Upper lobe of left lung (tissue), 6 donors: Measurements from ENCODE around the gene EFNA3. TPM values are rescaled to one million over a fixed set of nuclear protein-coding genes. Genes with fewer than 3 reads are reported as not detected.
A peak's percentile ranks its signal among the peaks of the same experiment; 100 is the strongest.

ENCODE experiments used
- ATAC-seq, 2 donors: fragments of 200-7000 bp; cut with Tn5 transposase; one replicate each; pipeline ENCODE4 v1.9.1; 2022; ENCODE audit warnings: mild to moderate bottlenecking in 2 of 2, moderate library complexity in 2 of 2; ENCODE audit not compliant: low FRiP score in 2 of 2
- DNase-seq, 2 donors: peaks; one replicate each; pipeline ENCODE4 v3.0.0-alpha.2; 2019 to 2020
- H3K27ac ChIP-seq, 4 donors: fragments of 200-600 bp; sonication (generic); one replicate each; pipeline ENCODE4 v1.5.1; 2016 to 2019
- H3K27me3 ChIP-seq, 4 donors: fragments of 200-600 bp; sonication (generic); one replicate each; pipeline ENCODE4 v1.5.1; 2017 to 2019
- H3K36me3 ChIP-seq, 4 donors: fragments of 200-600 bp; sonication (generic); one replicate each; pipeline ENCODE4 v1.5.1; 2016 to 2019
- H3K4me1 ChIP-seq, 4 donors: fragments of 200-600 bp; sonication (generic); one replicate each; pipeline ENCODE4 v1.5.1; 2018 to 2019
- H3K4me3 ChIP-seq, 4 donors: fragments of 200-600 bp; sonication (generic); one replicate each; pipeline ENCODE4 v1.5.1; 2017 to 2019; ENCODE audit warnings: mild to moderate bottlenecking in 2 of 4, moderate library complexity in 1 of 4
- H3K9me3 ChIP-seq, 4 donors: fragments of 200-600 bp; sonication (generic); one replicate each; pipeline ENCODE4 v1.5.1; 2018 to 2019
- EP300 ChIP-seq, 4 donors: sonication (generic); formaldehyde crosslinking; IDR thresholded peaks; one replicate each; pipeline ENCODE4 v1.5.1; 2017; ENCODE audit warnings: antibody characterized with exemption in 4 of 4, control low read depth in 2 of 4
- POLR2A ChIP-seq, 4 donors: fragments of 450-650 bp; IDR thresholded peaks; one replicate each; pipeline ENCODE4 v1.5.1; 2016 to 2017; ENCODE audit warnings: antibody characterized with exemption in 4 of 4, mild to moderate bottlenecking in 2 of 4
- POLR2AphosphoS5 ChIP-seq, 2 donors: sonication (generic); formaldehyde crosslinking; IDR thresholded peaks; one replicate each; pipeline ENCODE4 v1.5.1; 2017; ENCODE audit warnings: antibody characterized with exemption in 2 of 2
- WGBS, 2 donors: methylation state at CpG; one replicate each; pipeline ENCODE4 v1.1.5; 2017 to 2018; 5-methylcytosine and 5-hydroxymethylcytosine counted together
- total RNA-seq, 6 donors: library from RNA; depleted of rRNA in 4 of 6; stranded (reverse); fragments of >200 nt in 4 of 6; gene quantifications; one replicate each; pipeline versions ENCODE4 v1.1.0 to v1.2.1, GENCODE V29; 2016 to 2021
- TF ChIP-seq, protein P1 (sequence below), 6 experiments: fragments of 450-650 bp in 4 of 6; fragments of 200-600 bp in 2 of 6; sonication (generic) in 2 of 6; IDR thresholded peaks; one replicate each; pipeline ENCODE4 v1.5.1; 2016 to 2019; ENCODE audit warnings: antibody characterized with exemption in 6 of 6
- donor health status: DM: no; HTN: no; CAD: no; lungs with moderate emphysema.
- donor health status: DM: no; HTN: yes; CAD: no; lungs with severe emphysema.

Gene EFNA3
- total RNA-seq, 6 donors from 2014 or later: 0.33 to 2.1 (median 1.4) TPM

DNA sequence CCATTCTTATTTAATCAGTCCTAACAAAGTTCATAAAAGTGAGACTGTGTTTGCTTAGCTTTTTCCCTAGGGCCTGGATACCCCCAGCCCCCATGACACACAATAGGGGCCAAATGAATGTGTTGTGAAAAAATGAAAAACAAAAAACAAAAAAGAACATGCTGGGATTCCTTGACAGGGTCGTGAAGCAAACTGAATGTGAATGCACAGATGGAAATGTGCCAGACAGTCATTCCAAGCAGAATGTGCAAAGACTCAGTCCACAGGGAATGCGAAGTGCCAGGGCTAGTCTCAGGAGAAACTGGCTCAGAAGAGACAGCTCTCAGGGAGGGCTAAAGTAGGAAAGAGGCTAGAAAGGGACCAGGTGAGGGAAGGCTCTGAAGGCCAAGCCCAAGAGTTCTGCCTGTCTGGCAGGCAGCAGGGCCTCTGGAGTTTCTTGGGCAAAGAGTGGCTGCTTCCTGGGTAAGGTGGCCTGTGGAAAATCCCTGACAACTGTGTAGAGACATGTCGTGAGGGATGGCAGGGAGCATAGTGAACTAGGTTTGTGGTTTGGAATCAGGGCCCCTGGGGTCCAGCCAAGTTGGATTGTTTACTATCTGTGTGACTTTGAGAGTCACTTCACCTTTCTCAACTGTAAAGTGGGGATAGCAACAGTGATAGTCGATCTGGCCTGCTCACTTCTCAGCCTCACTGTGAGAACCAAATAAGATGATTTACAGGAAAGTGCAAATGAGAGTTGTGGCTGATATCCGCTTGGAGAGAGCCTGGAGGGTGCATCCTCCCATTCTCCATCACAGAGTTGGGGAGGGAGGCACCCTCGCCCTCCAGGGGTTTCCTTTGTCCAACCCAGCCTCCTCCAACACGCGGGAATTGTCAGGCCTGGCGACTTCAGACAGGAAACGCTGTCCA lies 28.7 kb upstream of the EFNA3 start:
- TF ChIP-seq EP300 (IDR thresholded peaks at IDR 0.05): no peak
- TF ChIP-seq, protein P1, sequence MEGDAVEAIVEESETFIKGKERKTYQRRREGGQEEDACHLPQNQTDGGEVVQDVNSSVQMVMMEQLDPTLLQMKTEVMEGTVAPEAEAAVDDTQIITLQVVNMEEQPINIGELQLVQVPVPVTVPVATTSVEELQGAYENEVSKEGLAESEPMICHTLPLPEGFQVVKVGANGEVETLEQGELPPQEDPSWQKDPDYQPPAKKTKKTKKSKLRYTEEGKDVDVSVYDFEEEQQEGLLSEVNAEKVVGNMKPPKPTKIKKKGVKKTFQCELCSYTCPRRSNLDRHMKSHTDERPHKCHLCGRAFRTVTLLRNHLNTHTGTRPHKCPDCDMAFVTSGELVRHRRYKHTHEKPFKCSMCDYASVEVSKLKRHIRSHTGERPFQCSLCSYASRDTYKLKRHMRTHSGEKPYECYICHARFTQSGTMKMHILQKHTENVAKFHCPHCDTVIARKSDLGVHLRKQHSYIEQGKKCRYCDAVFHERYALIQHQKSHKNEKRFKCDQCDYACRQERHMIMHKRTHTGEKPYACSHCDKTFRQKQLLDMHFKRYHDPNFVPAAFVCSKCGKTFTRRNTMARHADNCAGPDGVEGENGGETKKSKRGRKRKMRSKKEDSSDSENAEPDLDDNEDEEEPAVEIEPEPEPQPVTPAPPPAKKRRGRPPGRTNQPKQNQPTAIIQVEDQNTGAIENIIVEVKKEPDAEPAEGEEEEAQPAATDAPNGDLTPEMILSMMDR (IDR thresholded peaks at IDR 0.05): no peak
- no peak for TF ChIP-seq POLR2AphosphoS5 (IDR thresholded peaks at IDR 0.05)
- no peak for TF ChIP-seq POLR2A (IDR thresholded peaks at IDR 0.05)
- Histone ChIP-seq H3K27me3 (no peaks in the 10 kb centered on the region), H3K4me1 (peaks cover 30 to 57% (median 41%) of the 10 kb centered on the region in 4 donors), H3K27ac (peak overlapping the region; percentile 93 to 95 (median 94)), H3K4me3 (peak overlapping the region in 3 of 4 donors; percentile 83 to 94 (median 83)), H3K9me3 (no peaks in the 10 kb centered on the region), H3K36me3 (peaks cover 0 to 11% (median 8%) of the 10 kb centered on the region in 4 donors)
- whole genome bisulfite sequencing, 2 donors: 11 to 13% methylated on average over 10 of the region's 10 CpGs
- DNase-seq (peak in 1 of 2 donors; percentile 58), ATAC-seq (no peak)

DNA sequence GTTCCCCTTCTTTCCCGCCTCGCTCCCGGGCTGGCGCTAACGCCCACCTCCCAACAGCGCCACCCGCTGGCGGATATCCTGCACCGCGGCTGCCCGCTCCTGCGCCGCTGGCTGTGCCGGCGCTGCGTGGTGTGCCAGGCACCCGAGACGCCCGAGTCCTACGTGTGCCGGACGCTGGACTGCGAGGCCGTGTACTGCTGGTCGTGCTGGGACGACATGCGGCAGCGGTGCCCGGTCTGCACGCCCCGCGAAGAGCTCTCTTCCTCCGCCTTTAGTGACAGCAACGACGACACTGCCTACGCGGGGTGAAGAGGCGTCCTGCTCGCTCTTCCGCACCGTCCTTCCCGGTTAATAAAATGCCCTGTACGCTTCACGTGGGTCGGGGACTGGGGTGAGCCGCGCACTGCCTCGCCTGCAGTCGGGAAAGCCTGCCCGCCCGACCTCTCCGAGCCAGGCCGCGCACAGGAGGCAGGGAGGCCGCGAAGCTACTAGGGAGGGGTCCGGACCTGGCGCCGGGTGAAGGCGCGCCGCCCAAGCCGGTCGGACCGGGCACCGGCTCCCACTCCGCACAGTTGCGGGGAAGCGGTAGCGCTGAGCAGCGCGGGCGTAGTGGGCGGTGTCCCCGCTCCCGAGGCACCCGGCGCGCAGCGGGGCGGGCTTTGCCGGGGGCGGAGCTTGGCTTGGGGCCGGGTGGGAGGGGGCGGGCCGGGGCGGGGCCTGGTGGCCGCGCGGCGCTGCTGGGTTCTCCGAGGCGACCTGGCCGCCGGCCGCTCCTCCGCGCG lies 27.9 kb upstream of the EFNA3 start, which contains the start of gene ADAM15:
ADAM15 (plus strand) TSS at position 757 of the 782 bp plus-strand sequence. CDS start 71 bp downstream, outside the sequence.
- ATAC-seq (peak; percentile 85 to 95), DNase-seq (peak; percentile 91 to 97)
- Histone ChIP-seq H3K36me3 (peaks cover 0 to 20% (median 13%) of the 10 kb centered on the region in 4 donors), H3K27ac (peak within 1 kb of the TSS; percentile 93 to 95 (median 94)), H3K9me3 (no peaks in the 10 kb centered on the region), H3K4me3 (peak within 1 kb of the TSS; percentile 83 to 94 (median 84)), H3K27me3 (no peaks in the 10 kb centered on the region), H3K4me1 (peaks cover 25 to 52% (median 35%) of the 10 kb centered on the region in 4 donors)
- TF ChIP-seq, protein P1 (IDR thresholded peaks at IDR 0.05): peak; percentile 95 to 99 (median 98)
- TF ChIP-seq POLR2A (IDR thresholded peaks at IDR 0.05) (peak in 2 of 4 donors; percentile 12 to 72), EP300 (IDR thresholded peaks at IDR 0.05) (no peak), POLR2AphosphoS5 (IDR thresholded peaks at IDR 0.05) (peak; percentile 46 to 57)
- WGBS, 2 donors: 0 to 1% methylated on average over 3 to 50 of the region's 99 CpGs

DNA sequence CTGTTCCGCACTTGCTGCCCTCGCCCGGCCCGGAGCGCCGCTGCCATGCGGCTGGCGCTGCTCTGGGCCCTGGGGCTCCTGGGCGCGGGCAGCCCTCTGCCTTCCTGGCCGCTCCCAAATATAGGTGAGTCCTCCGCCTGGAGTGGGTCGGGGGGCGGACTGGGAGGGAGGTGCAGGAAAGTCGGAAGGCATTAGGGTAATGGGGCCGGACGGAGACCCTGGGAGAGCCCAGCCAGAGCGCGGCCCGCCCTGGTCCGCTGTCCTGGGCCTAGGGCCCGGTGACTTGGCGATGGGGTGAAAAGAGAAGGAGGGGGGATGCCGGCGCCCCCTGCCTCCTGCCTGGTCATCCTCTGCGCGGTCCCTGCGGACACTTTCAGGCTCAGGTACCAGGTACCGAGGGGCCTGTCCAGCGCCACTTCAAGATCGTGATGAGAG lies 27.3 kb upstream of the EFNA3 start:
- no peaks in the 10 kb centered on the region for H3K27me3 ChIP-seq
- TF ChIP-seq POLR2AphosphoS5 (IDR thresholded peaks at IDR 0.05): peak; percentile 5 to 67
- TF ChIP-seq, protein P1 (IDR thresholded peaks at IDR 0.05): no peak
- TF ChIP-seq EP300 (IDR thresholded peaks at IDR 0.05): no peak
- peak in 2 of 4 donors; percentile 7 to 60 for TF ChIP-seq POLR2A (IDR thresholded peaks at IDR 0.05)
- ATAC-seq (peak; percentile 14 to 17), DNase-seq (no peak)
- peak overlapping the region; percentile 93 to 95 (median 94) for H3K27ac ChIP-seq
- peaks cover 25 to 52% (median 35%) of the 10 kb centered on the region in 4 donors for H3K4me1 ChIP-seq
- WGBS, 2 donors: 0% methylated on average over 17 to 29 of the region's 31 CpGs
- peaks cover 0 to 26% (median 19%) of the 10 kb centered on the region in 4 donors for H3K36me3 ChIP-seq
- peak overlapping the region; percentile 83 to 94 (median 84) for H3K4me3 ChIP-seq
- H3K9me3 ChIP-seq: no peaks in the 10 kb centered on the region

DNA sequence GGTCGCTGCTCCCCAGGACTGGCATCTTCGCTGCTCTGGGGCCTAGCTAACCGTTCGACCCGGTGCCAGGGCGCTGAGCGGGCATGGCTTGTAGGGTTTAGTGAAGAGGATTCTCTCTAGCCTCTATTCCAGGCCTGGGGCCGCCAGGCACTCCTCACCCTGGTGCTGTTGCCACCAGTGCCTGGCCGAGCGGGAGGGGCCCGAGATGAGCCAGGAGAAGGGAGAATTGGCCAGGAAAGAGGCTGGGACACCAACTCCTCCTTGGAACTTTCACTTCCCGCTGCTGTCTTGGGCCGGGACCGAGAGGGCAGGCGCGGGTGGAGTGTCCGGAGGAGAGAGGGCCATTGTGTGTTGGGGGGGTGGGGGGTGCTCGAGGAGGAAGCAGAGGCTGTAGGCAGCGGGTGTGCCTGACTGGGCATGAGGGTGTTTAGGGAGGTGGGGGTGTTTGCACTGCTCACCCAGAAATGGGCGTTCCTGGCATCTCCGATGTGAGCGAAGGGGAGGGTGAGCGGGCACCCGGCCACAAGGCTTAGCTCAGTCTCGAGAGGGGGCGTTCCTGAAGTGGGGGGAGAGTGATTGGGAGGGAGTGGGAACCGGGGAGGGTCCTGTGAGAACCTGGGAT lies 26.7 kb upstream of the EFNA3 start:
- DNase-seq (peak; percentile 84 to 85), ATAC-seq (peak; percentile 61)
- peaks cover 25 to 52% (median 35%) of the 10 kb centered on the region in 4 donors for H3K4me1 ChIP-seq
- H3K27me3 ChIP-seq: no peaks in the 10 kb centered on the region
- peak overlapping the region; percentile 83 to 94 (median 84) for H3K4me3 ChIP-seq
- WGBS, 2 donors: 1 to 2% methylated on average over 22 to 23 of the region's 27 CpGs
- no peaks in the 10 kb centered on the region for H3K9me3 ChIP-seq
- peaks cover 0 to 31% (median 24%) of the 10 kb centered on the region in 4 donors for H3K36me3 ChIP-seq
- peak overlapping the region; percentile 93 to 95 (median 94) for H3K27ac ChIP-seq
- TF ChIP-seq POLR2AphosphoS5 (IDR thresholded peaks at IDR 0.05) (peak; percentile 10 to 77), POLR2A (IDR thresholded peaks at IDR 0.05) (peak in 1 of 4 donors; percentile 19), EP300 (IDR thresholded peaks at IDR 0.05) (no peak)
